ENCODE measurements around the gene ZNF283.

The ZNF283 gene

GRCh38 chr19:43839139-43839538, 12.0 kb downstream of the ZNF283 start:
- H3K18ac ChIP-seq (ENCODE audit: low read length), result no peak overlapping the region
- peaks cover 2% of the 10 kb centered on the region for H3K79me1 ChIP-seq (ENCODE audit: low read depth, low read length)
- H4K91ac ChIP-seq (ENCODE audit: low read depth, low read length, poor library complexity), result no peak overlapping the region
- H3K4me3 ChIP-seq (ENCODE audit: low read length in 2 of 2), result no peak overlapping the region
- H2AFZ ChIP-seq (ENCODE audit: low read length), result no peak overlapping the region
- no peak overlapping the region for H2BK12ac ChIP-seq (ENCODE audit: low read length)
- no peak overlapping the region for H4K8ac ChIP-seq (ENCODE audit: low read depth, low read length)
- DNase-seq (ENCODE audit: low spot score), result no peak
- no peak overlapping the region for H3K9ac ChIP-seq (ENCODE audit: low read depth, low read length, poor library complexity)
- H3K23ac ChIP-seq (ENCODE audit: low read depth, low read length, poor library complexity), result no peak overlapping the region
- H2BK15ac ChIP-seq (ENCODE audit: low read length), result no peak overlapping the region
- H3K14ac ChIP-seq (ENCODE audit: low read length), result no peak overlapping the region
- no peak overlapping the region for H3K27ac ChIP-seq (replicated peaks; ENCODE audit: low read length)
- no peak overlapping the region for H3K4ac ChIP-seq (ENCODE audit: low read length)
- peaks cover 17 to 56% of the 10 kb centered on the region in 2 donors for H3K36me3 ChIP-seq (replicated peaks in 1 of 2; ENCODE audit: control insufficient read depth in 2 of 2, insufficient read depth in 2 of 2, low read length in 2 of 2)
- H2AK5ac ChIP-seq (ENCODE audit: low read depth, low read length), result no peak overlapping the region
- H3K4me2 ChIP-seq (ENCODE audit: insufficient read depth, low read length, poor library complexity, severe bottlenecking), result no peak overlapping the region
- peaks cover 17 to 82% of the 10 kb centered on the region in 2 donors for H3K9me3 ChIP-seq (replicated peaks in 1 of 2; ENCODE audit: control insufficient read depth in 2 of 2, insufficient read depth in 1 of 2, low read depth in 1 of 2, low read length in 2 of 2)
- peaks cover 0 to 2% (median 0%) of the 10 kb centered on the region in 3 experiments for H3K27me3 ChIP-seq (ENCODE audit: control insufficient read depth in 3 of 3, insufficient read depth in 3 of 3, low read depth in 1 of 3, low read length in 3 of 3)
- no peak overlapping the region for H2BK5ac ChIP-seq (ENCODE audit: low read length)
- H3K4me1 ChIP-seq (ENCODE audit: control insufficient read depth in 2 of 2, insufficient read depth in 1 of 2, low read depth in 1 of 2, low read length in 2 of 2), result no peaks in the 10 kb centered on the region
- H2BK120ac ChIP-seq (ENCODE audit: low read depth, low read length), result no peak overlapping the region

- Histone ChIP-seq H3K4ac (ENCODE audit: low read length) (no peak overlapping the region), H2BK5ac (ENCODE audit: low read length) (no peak overlapping the region), H3K4me2 (ENCODE audit: insufficient read depth, low read length, poor library complexity, severe bottlenecking) (no peak overlapping the region), H3K9me3 (replicated peaks in 1 of 2; ENCODE audit: control insufficient read depth in 2 of 2, insufficient read depth in 1 of 2, low read depth in 1 of 2, low read length in 2 of 2) (peaks cover 18 to 89% of the 10 kb centered on the region in 2 donors), H3K14ac (ENCODE audit: low read length) (no peak overlapping the region), H2AFZ (ENCODE audit: low read length) (no peak overlapping the region), H3K9ac (ENCODE audit: low read depth, low read length, poor library complexity) (no peak overlapping the region), H3K23ac (ENCODE audit: low read depth, low read length, poor library complexity) (no peak overlapping the region), H2BK15ac (ENCODE audit: low read length) (no peak overlapping the region), H3K36me3 (replicated peaks in 1 of 2; ENCODE audit: control insufficient read depth in 2 of 2, insufficient read depth in 2 of 2, low read length in 2 of 2) (peaks cover 10 to 40% of the 10 kb centered on the region in 2 donors), H4K8ac (ENCODE audit: low read depth, low read length) (no peak overlapping the region), H4K91ac (ENCODE audit: low read depth, low read length, poor library complexity) (no peak overlapping the region), H3K4me3 (ENCODE audit: low read length in 2 of 2) (no peak overlapping the region), H3K27me3 (ENCODE audit: control insufficient read depth in 3 of 3, insufficient read depth in 3 of 3, low read depth in 1 of 3, low read length in 3 of 3) (peaks cover 0 to 2% (median 0%) of the 10 kb centered on the region in 3 experiments), H3K27ac (replicated peaks; ENCODE audit: low read length) (no peak overlapping the region), H2BK12ac (ENCODE audit: low read length) (no peak overlapping the region), H2BK120ac (ENCODE audit: low read depth, low read length) (no peak overlapping the region), H3K18ac (ENCODE audit: low read length) (no peak overlapping the region), H3K79me1 (ENCODE audit: low read depth, low read length) (peaks cover 2% of the 10 kb centered on the region), H3K4me1 (ENCODE audit: control insufficient read depth in 2 of 2, insufficient read depth in 1 of 2, low read depth in 1 of 2, low read length in 2 of 2) (no peaks in the 10 kb centered on the region), H2AK5ac (ENCODE audit: low read depth, low read length) (no peak overlapping the region)
- no CpG with 5 or more reads among the region's 2 CpGs for whole genome bisulfite sequencing, 2 donors (ENCODE audit: extremely low coverage in 2 of 2, insufficient read length in 2 of 2, insufficient replicate concordance in 1 of 2)
- DNase-seq (ENCODE audit: low spot score), result no peak
Observed at GRCh38 chr19:43842007-43842406, 14.9 kb downstream of the ZNF283 start.

- Histone ChIP-seq H3K36me3 (replicated peaks in 1 of 2; ENCODE audit: control insufficient read depth in 2 of 2, insufficient read depth in 2 of 2, low read length in 2 of 2) (peaks cover 4 to 28% of the 10 kb centered on the region in 2 donors), H2BK15ac (ENCODE audit: low read length) (no peak overlapping the region), H4K91ac (ENCODE audit: low read depth, low read length, poor library complexity) (no peak overlapping the region), H2AK5ac (ENCODE audit: low read depth, low read length) (no peak overlapping the region), H2BK12ac (ENCODE audit: low read length) (no peak overlapping the region), H4K8ac (ENCODE audit: low read depth, low read length) (no peak overlapping the region), H3K4me3 (ENCODE audit: low read length in 2 of 2) (no peak overlapping the region), H2BK120ac (ENCODE audit: low read depth, low read length) (no peak overlapping the region), H3K23ac (ENCODE audit: low read depth, low read length, poor library complexity) (no peak overlapping the region), H3K27me3 (ENCODE audit: control insufficient read depth in 3 of 3, insufficient read depth in 3 of 3, low read depth in 1 of 3, low read length in 3 of 3) (no peaks in the 10 kb centered on the region), H3K18ac (ENCODE audit: low read length) (no peak overlapping the region), H2BK5ac (ENCODE audit: low read length) (no peak overlapping the region), H3K27ac (replicated peaks; ENCODE audit: low read length) (no peak overlapping the region), H3K9ac (ENCODE audit: low read depth, low read length, poor library complexity) (no peak overlapping the region), H3K4ac (ENCODE audit: low read length) (no peak overlapping the region), H3K4me1 (ENCODE audit: control insufficient read depth in 2 of 2, insufficient read depth in 1 of 2, low read depth in 1 of 2, low read length in 2 of 2) (no peaks in the 10 kb centered on the region), H3K14ac (ENCODE audit: low read length) (no peak overlapping the region), H3K9me3 (replicated peaks in 1 of 2; ENCODE audit: control insufficient read depth in 2 of 2, insufficient read depth in 1 of 2, low read depth in 1 of 2, low read length in 2 of 2) (peaks cover 18 to 80% of the 10 kb centered on the region in 2 donors), H3K4me2 (ENCODE audit: insufficient read depth, low read length, poor library complexity, severe bottlenecking) (no peak overlapping the region), H3K79me1 (ENCODE audit: low read depth, low read length) (no peaks in the 10 kb centered on the region), H2AFZ (ENCODE audit: low read length) (no peak overlapping the region)
- DNase-seq (ENCODE audit: low spot score), result no peak
- WGBS, 2 donors (ENCODE audit: extremely low coverage in 2 of 2, insufficient read length in 2 of 2, insufficient replicate concordance in 1 of 2), result no CpG with 5 or more reads among the region's 1 CpG
Observed at GRCh38 chr19:43847246-43847645, 20.1 kb downstream of the ZNF283 start.

- H3K36me3 ChIP-seq (replicated peaks in 1 of 2; ENCODE audit: control insufficient read depth in 2 of 2, insufficient read depth in 2 of 2, low read length in 2 of 2), result peaks cover 1 to 22% of the 10 kb centered on the region in 2 donors
- peaks cover 18 to 78% of the 10 kb centered on the region in 2 donors for H3K9me3 ChIP-seq (replicated peaks in 1 of 2; ENCODE audit: control insufficient read depth in 2 of 2, insufficient read depth in 1 of 2, low read depth in 1 of 2, low read length in 2 of 2)
- no peak overlapping the region for H2BK120ac ChIP-seq (ENCODE audit: low read depth, low read length)
- no peak overlapping the region for H3K18ac ChIP-seq (ENCODE audit: low read length)
- no peak overlapping the region for H2AK5ac ChIP-seq (ENCODE audit: low read depth, low read length)
- H2BK15ac ChIP-seq (ENCODE audit: low read length), result no peak overlapping the region
- H3K4me1 ChIP-seq (ENCODE audit: control insufficient read depth in 2 of 2, insufficient read depth in 1 of 2, low read depth in 1 of 2, low read length in 2 of 2), result no peaks in the 10 kb centered on the region
- no peak overlapping the region for H3K27ac ChIP-seq (replicated peaks; ENCODE audit: low read length)
- no CpG with 5 or more reads among the region's 4 CpGs for WGBS, 2 donors (ENCODE audit: extremely low coverage in 2 of 2, insufficient read length in 2 of 2, insufficient replicate concordance in 1 of 2)
- no peak overlapping the region for H3K4me3 ChIP-seq (ENCODE audit: low read length in 2 of 2)
- DNase-seq (ENCODE audit: low spot score), result no peak
- H3K9ac ChIP-seq (ENCODE audit: low read depth, low read length, poor library complexity), result no peak overlapping the region
- no peak overlapping the region for H2AFZ ChIP-seq (ENCODE audit: low read length)
- no peak overlapping the region for H2BK5ac ChIP-seq (ENCODE audit: low read length)
- no peak overlapping the region for H3K4me2 ChIP-seq (ENCODE audit: insufficient read depth, low read length, poor library complexity, severe bottlenecking)
- H4K8ac ChIP-seq (ENCODE audit: low read depth, low read length), result no peak overlapping the region
- H3K79me1 ChIP-seq (ENCODE audit: low read depth, low read length), result no peaks in the 10 kb centered on the region
- no peak overlapping the region for H3K4ac ChIP-seq (ENCODE audit: low read length)
- no peak overlapping the region for H2BK12ac ChIP-seq (ENCODE audit: low read length)
- no peaks in the 10 kb centered on the region for H3K27me3 ChIP-seq (ENCODE audit: control insufficient read depth in 3 of 3, insufficient read depth in 3 of 3, low read depth in 1 of 3, low read length in 3 of 3)
- no peak overlapping the region for H3K14ac ChIP-seq (ENCODE audit: low read length)
- H4K91ac ChIP-seq (ENCODE audit: low read depth, low read length, poor library complexity), result no peak overlapping the region
- H3K23ac ChIP-seq (ENCODE audit: low read depth, low read length, poor library complexity), result no peak overlapping the region
Observed at GRCh38 chr19:43847884-43848283, 20.8 kb downstream of the ZNF283 start.
